Effector CD4-positive, alpha-beta T cell (primary cell): Measurements from ENCODE around the gene PELI2.
"Not testable (repeated sequence)": the region's sequence is repeated elsewhere in the genome, so short reads cannot be mapped to it uniquely, and the experiment has no call there.

Source experiments
- DNase-seq: peaks from one replicate; pipeline ENCODE4 v3.0.0-alpha.2; 2020

PELI2 gene

DNA sequence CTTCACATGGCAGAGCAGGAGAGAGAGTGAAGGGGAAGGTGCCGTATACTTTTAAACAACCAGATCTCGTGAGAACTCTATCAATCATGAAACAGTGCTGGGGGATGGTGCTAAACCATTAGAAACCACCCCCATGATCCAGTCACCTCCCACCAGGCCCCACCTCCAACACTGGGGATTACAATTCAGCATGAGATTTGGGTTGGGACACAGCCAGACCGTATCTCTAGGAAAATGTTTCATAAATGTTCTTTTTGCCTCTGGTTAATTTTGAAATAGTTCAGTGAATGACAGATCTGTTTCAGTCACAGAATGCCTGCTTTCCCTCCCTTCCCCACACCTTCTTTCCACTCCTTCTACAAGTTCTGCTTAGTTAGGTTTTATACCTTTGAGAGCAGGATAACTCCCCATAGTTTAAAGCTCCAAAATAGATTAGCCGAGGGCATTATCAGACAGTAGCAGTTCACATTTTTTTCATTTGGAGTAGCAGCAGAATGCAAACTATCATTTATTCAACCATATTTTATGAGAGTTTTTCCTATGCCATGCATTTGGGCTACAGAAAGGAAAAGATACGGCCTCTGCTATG, 27.1 kb downstream of the PELI2 start:
- DNase-seq, result no peak

DNA sequence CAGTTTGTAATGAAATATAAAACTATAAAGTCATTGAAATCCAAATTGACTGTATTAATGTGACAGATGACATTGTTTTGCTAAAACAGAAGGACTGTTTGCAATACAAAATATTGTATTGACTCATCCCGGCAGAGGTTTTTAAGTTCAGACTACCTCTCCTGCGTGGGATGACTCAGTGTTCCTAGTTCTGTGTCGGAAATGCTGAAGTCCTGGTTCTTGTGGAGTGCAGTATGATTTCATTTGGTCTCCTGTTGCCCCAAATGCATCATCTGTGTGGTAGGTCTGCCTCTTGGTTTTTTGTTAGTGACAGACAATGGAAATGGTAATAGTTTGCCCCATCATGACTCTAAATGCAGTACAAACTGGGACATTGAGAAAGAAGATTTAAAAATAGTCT, 27.8 kb downstream of the PELI2 start:
- no peak for DNase-seq

DNA sequence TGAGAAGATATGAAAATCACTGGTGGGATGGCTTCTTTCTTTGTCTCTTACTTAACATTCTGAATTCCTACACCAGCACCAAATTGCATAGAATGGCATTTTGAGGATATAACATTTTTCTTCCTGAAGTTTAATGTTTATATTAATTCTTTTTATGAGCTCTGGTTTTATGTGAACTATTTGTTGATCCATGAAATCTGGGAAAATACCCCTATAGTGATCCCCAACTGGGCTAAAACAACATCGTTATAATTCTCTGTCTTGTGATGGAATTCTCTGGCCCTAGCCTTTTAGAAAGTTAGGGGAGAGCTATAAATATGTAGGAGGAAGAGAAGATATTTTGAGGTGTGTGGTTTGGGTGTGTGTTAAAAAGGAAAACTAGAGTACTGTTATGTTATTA, 29.2 kb downstream of the PELI2 start:
- no peak for DNase-seq

DNA sequence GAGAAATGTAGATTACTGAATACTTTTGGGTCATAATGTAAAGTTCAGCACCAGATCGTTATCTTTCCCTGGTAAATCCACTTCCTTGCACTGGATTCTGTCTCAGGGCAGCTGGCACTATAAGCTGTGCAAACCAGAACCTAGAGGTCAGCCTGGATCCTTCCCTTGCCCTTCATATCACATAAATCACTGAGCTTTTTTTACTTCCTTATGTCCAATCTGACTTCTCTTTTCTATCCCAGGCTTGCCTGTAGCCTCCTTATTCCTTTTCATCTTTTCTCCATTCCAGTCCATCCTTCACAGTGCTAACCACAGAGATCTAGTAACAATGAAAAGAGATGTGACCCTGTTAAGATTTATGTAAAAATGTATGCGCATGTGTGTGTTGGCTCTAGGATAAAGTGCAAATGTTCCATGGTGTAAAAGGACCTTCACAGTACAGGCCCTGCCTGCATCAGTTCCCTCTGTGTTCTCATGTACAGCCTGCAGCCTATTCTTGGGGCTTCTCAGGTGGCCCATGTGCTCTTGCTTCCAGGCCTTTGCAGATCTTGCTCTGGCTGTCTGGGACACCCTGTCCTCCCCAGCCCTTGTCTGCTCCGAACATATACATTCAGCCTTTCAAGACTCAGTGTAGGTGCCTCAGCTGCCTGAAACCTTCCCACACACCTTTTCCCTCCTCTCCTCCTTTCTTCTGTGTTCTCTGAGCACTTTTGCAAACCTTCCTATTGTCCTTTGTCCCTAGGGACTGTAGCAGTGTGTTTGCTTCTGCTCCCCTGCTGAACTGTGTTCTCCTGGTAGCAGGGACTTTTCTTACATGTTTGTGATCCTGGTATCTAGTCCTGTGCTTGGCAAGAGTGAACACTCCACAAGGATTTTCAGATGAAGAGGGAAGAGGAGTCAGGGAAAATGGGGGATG, 30.0 kb downstream of the PELI2 start:
- no peak for DNase-seq

DNA sequence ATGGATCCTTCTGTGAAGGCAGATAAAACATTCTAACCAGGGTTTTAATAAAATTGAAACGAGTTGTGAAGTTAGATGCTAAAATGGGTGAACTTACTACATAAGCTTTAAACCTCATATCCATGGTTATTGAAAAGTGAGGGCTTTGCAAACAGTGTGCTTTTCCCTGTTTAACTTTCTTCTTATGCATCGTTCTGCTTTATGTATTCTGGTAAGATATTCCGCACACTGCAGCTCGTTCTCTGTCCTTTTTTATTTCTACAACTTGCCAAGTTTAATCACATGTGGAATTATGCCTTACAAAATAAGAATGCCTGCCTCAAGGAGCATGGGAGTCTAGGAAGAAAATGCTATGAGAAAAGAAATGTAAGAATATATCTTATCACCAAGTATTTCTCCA, 30.9 kb downstream of the PELI2 start:
- DNase-seq, result no peak

DNA sequence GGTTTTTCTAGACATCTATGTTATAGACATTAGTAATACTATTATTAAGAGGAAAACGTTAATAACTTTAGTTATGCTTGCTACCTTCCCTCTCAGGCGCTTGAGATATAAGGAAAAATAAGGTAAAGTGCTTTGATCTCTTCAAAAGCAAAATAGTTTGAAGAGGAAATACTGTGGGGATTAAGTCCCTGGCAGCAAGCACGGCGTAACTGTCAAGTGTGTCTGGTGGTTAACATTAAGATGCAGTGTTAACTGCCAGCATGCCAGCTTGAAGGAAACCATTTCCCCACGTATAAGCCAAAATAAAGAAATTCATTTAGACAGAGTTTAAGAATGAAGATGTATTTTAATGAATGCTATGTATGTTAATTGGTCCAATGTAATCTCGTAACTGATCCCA, 31.8 kb downstream of the PELI2 start:
- DNase-seq, result no peak

DNA sequence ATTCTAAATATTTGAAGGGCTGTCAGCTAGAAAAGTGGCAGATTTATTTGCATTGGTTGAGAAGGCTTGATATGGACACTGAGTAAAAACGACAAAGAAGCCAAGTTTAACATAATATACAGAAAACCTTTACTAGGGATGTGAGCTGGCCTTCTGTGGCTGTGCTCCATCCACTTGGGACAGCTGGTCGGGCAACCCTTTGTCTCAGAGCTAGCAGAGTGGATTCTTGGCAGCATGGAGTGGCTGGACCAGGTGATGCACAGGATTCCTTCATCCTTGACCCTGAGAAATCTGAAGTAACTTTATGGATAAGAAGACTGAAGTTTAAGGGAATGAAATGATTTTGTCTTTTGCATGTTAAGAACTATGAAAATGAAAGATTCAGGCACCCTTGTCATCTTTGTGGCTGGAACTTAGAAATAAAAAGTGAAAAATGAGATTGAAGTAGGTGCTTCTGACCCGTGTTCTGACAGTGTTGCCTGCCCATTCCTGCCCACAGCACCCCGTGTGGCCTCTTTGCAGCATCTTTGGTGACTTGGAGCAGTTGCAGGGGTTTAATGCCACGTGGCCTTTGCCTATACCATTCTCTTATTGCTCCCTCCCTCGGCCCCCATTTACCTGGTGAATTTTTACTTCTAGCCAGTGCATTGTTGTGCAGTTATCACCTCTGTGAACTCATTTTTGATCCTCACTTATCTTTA, 32.6 kb downstream of the PELI2 start:
- DNase-seq, result no peak

DNA sequence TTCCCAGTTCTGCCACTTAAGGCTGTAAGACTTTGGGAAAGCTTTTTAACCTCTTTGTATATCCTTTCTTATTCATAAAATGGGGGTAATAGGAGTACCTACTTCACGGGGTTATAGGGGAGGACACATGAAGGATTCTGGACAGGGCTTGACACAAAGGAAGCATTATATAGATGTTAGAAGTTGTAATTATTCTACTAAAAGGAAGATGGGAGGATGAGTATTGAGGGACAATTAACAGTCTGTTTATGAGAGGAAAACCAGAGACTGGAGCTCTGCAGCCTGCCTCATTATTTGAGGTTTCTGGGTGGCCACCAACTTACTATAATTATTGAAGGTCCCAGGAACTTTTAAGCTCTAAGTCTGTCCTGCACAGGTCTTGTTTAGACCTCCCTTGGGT, 34.0 kb downstream of the PELI2 start:
- no peak for DNase-seq

DNA sequence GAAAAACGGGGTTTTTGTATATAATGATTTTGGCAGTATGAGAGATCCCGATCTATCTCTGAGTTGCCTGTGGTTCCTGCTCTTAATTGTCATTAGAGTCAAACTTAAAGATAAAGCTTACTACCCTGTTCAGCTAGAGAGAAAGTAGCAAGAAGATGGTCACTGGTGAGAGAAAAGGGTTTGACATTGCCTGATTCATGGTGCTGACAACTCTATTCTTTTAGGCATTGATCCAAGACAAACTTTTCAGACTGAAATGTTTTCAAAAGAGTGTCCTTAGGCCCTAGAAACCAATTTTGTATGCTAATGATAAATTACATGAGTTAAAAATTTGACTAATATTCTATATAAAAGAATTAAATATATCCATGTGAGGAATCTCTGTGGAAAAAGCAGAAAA, 35.1 kb downstream of the PELI2 start:
- no peak for DNase-seq

DNA sequence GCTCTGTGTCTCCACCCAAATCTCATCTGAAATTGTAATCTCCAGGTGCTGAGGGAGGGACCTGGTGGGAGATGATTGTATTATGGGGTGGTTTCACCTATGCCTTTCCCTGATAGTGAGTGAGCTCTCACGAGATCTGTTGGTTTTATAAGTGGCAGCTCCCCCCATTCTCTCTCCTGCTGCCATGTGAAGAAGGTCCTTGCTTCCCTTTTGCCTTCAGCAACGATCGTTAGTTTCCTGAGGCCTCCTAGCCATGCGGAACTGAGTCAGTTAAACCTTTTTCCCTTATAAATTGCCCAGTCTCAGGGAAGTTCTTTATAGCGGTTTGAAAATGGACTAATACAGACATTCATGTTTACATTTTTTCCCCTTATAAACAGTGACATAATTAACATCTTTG, 36.1 kb downstream of the PELI2 start:
- no peak for DNase-seq

DNA sequence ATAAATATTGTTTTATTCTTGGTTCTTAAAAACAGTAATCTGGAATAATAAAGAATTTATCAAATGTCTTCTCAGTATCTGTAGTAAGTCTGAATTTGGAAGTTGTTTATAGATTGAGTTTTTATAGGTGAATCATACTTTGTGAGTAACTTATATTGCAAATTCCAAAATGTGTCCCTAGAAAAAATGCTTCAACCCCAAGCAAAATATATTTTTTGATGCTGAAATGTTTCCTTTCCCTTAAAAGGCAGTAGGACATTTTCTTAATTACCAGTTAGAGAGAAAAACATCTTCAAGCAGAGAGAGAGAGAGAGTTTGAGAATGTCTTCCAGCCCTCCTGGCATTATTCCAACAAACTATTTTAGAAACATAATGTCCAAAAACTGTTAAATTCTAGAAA, 37.9 kb downstream of the PELI2 start:
- DNase-seq, result no peak

DNA sequence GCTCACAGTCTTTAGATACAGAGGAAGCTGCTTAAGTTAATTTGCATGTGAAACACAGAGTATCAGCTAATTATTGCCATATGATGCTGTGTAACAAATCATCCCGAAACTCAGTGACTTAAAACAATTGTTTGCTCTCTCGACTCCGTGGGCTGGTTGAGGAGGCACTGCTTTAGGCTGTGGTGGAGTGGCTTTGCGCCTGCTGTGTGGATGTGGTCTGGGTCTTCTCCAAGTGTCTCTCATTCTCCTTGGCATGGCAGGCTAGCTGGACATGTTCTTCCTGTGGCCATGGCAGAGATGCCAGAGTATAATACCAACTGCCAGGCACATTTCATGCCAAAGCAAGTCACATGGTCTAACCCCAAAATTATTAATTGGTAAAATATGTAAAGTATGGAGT, 40.9 kb downstream of the PELI2 start:
- no peak for DNase-seq

DNA sequence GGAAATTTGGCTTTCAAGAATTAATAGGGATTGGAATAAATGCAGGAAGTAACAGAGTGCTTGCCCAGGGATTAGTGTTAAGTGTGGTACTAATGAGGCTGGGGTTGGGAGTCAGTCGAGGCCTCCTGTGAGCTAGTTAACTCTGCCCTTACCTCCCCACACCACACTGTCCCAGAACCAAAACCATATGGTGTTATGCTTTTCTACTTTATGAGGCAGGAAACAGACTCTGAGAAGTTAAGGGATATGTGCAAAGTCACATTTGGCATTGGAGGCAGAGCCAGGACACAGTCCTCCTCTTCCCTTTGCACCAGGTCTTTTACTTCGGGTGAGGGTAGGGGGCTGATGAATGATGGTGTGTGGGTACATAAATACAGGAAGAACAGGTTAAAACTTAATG, 41.9 kb downstream of the PELI2 start:
- DNase-seq, result no peak

DNA sequence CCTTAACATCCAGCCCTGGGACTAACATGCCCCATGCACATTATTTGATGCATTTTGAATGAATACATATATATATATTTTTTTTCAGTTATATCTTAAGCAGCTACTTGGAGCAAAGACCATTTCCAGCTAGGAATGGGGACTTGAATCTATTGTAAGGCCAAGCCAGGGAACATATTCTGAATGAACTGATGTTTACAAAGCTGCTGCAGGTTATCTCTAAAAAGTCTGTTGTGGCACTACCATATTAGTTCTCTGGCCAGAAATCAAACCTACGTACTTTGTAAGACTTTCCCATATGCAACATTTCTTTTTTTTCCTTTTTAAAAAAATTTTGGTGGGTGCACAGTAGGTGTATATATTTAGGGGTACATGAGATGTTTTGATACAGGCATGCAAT, 43.4 kb downstream of the PELI2 start:
- DNase-seq, result no peak

DNA sequence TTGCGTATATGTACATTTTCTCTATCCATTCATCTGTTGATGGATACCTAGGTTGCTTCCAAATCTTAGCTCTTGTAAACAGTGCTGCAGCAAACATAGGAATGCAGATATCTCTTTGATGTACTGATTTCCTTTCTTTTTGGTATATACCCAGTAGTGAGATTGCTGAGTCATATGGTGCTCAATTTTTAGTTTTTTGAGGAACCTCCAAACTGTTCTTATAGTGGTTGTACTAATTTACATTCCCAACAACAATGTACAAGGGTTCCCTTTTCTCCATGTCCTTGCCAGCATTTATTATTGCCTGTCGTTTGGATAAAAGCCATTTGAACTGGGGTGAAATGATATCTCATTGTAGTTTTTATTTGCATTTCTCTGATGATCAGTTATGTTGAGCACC, 44.3 kb downstream of the PELI2 start:
- no peak for DNase-seq

DNA sequence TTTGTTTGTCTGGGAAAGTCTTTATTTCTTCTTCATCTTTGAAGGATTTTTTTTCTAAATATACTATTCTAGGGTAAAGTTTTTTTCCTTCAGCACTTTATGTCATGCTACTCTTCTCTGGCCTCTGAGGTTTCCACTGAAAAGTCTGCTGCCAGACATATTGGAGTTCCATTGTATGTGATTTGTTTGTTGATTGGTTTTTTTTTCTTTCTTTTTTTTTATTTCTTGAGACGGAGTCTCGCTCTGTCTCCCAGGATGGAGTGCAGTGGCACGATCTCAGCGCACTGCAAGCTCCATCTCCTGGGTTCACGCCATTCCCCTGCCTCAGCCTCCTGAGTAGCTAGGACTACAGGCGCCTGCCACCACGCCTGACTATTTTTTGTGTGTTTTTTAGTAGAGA, 48.4 kb downstream of the PELI2 start:
- DNase-seq, result not testable (repeated sequence)

DNA sequence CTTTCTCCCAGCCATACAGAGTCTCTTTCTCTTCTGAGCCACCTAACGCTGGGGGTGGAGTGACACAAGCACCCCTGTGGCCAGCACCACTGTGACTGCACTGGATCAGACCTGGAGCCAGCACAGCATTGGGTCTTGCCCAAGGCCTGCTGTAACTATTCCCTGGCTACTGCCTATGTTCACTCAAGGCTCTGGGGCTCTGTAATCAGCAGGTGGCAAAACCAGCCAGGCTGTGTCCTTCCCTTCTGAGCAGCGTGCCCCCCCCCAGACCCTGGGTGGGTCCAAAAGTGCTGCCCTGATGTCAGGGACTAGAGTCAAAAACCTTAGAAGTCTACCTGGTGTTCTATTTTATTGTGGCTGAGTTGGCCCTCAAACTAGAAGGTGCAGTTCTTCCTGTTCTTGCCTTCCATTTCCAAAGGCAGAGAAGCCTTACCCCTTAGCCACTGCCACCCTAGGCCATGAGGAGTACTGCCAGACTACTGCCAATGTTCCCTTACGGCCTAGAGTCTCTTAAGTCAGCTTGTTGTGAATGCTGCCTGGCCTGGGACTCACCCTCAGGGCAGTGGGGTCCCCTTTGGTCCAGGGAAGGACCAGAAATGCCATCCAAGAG, 49.9 kb downstream of the PELI2 start:
- no peak for DNase-seq

DNA sequence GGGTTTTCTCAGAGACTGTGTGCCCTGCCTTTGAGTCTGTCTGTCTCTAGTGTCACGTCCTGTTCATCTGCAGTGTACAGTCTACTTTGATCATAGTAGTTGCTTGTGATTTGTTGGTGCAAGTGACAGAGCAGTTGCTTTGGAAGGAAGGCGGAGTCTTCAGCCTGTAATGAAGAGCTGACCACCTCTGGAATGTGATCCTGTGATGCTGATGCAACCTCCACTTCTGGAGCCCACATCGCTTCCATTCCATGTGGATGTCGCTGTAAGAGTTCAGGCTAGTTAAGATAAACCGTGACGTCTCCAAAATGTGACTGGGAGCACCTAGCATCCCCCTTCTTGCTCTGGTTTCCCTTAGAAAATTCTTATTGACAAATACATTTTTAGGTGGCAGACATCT, 51.8 kb downstream of the PELI2 start:
- no peak for DNase-seq

DNA sequence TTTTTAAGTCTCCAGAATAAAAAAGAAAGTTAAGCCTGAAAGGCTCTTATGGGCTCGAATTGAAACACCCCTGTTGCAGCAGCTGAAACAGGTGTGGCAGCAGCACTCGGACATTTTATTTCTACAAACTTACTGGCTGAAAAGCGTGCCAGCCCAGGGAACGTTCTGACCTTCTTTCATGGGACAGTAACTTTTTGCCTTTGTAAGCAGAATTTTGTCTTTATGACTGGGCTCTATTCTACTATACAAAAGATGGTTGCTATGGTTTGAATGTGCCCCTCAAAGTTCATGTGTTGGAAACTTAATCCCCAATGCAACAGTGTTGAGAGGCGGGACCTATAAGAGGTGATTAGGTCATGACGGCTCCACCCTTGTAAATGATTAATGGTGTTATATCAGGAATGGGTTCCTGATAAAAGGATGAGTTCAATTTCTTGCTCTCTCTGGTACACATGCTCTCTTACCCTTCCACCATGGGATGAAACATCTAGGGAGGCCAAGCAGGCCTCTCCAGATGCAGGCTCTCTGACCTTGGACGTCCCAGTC, 52.7 kb downstream of the PELI2 start:
- no peak for DNase-seq

DNA sequence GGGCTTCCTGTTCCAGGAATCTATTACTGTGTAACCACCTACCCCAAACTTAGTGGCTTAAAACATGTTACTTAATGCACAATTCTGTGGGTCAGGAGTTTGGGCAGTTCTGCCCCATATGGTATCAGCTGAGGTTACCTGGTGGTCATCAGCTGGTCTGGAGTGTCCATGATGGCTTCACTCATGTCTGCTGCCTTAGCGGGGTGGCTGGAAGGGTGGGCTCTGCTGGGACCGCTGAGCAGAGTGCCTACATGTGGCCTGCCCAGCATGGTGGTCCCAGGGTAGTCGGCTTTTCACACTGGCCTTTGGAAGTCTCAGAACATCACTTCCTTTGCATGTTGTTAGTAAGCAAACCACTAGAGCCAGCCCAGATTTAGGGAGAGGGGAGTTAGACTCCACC, 53.9 kb downstream of the PELI2 start:
- no peak for DNase-seq

DNA sequence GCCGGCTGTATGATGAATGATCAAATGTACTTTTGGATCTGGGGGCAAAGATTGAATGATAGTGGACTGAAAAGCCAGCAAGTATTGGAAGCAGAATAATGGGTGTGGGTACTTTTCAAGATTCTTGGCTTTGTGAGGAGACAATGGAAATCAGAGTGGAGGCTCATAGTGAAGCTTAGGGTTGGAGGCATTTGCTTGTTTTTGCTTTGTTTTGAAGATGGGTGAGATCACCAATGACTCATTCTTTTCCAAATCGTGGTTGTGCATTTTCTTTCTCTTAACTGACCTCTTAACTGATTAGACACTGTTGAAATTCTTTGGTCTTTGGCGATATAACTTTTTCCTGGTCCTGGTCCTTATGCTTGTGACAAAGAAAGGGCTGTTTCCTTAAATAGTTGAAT, 54.4 kb downstream of the PELI2 start:
- no peak for DNase-seq

DNA sequence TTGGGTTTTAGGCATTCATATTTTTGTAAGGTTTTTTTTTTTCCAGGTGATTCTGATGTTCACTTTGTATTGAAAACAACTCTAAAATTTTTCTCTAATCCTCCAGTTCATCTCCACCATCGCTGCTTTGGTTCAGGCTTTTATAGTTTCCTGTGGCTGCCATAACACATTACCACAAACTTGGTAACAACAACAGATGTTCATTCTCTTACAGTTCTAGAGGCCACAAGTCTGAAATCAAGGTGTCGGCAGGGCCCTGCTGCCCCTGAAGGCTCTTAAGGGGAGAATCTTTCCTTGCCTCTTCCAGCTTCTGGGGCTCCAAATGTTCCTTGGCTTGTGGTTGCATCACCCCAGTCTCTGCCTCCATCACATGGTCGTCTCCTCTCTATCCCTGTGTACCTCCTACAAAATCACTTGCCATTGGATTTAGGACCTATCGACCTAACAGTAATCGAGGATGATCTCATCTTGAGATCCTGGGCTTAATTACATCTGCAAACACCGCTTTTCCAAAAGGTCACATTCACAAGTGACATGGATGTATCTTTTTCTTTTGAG, 55.2 kb downstream of the PELI2 start:
- DNase-seq, result no peak

DNA sequence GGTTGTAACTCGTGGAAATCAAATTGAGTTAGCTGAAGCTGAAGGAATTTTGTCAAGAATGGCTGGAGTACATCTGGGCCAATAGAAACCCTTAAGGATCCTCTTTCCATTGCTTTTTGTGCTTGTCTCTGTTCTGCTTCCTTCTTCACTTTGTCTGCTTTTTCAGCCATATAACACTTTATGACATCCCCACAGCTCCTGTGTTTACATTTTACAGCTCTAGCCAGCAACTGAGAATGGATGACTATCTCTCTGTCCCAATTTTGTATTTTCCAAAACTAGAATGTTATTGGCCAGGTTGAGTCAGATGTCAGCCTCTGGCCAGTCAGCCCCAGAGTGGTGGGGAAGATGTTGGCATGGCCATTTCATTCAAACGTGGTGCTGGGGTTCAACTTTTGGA, 57.6 kb downstream of the PELI2 start:
- no peak for DNase-seq
